T1000 (cell line): Measurements from ENCODE around the gene ERICH2.

Source experiments
- DNase-seq: peaks from one replicate; lab custom pipeline; 2025; ENCODE audit warnings: mixed read lengths; lab: John Stamatoyannopoulos, UW

The ERICH2 gene

GRCh38 chr2:170817093-170818035 is 47.2 kb downstream of the ERICH2 start:
- DNase-seq, result no peak

- DNase-seq, result no peak
Measured at GRCh38 chr2:170818036-170818751, 48.0 kb downstream of the ERICH2 start.

- DNase-seq, result no peak
Measured at GRCh38 chr2:170818752-170819470, 48.7 kb downstream of the ERICH2 start.

- no peak for DNase-seq
Measured at GRCh38 chr2:170819680-170820664, 49.8 kb downstream of the ERICH2 start.

- DNase-seq, result no peak
Measured at GRCh38 chr2:170820757-170821530, 50.8 kb downstream of the ERICH2 start.

GRCh38 chr2:170821531-170822289 is 51.5 kb downstream of the ERICH2 start:
- no peak for DNase-seq

GRCh38 chr2:170822290-170823087 is 52.3 kb downstream of the ERICH2 start:
- DNase-seq, result no peak

GRCh38 chr2:170823088-170823897 is 53.1 kb downstream of the ERICH2 start:
- no peak for DNase-seq

- DNase-seq, result no peak
Measured at GRCh38 chr2:170823898-170824215, 53.7 kb downstream of the ERICH2 start.

- DNase-seq, result no peak
Measured at GRCh38 chr2:170824526-170825015, 54.4 kb downstream of the ERICH2 start.

GRCh38 chr2:170827841-170828532 is 57.8 kb downstream of the ERICH2 start:
- no peak for DNase-seq

- no peak for DNase-seq
Measured at GRCh38 chr2:170828533-170828916, 58.3 kb downstream of the ERICH2 start.

GRCh38 chr2:170829036-170829435 is 58.9 kb downstream of the ERICH2 start:
- no peak for DNase-seq

- DNase-seq, result no peak
Measured at GRCh38 chr2:170830166-170830565, 60.0 kb downstream of the ERICH2 start.

- DNase-seq, result no peak
Measured at GRCh38 chr2:170831115-170831514, 60.9 kb downstream of the ERICH2 start.

GRCh38 chr2:170836027-170836426 is 65.8 kb downstream of the ERICH2 start:
- no peak for DNase-seq

- no peak for DNase-seq
Measured at GRCh38 chr2:170840717-170841210, 70.6 kb downstream of the ERICH2 start.
